Measurements from ENCODE around the gene SLC24A3.

Gene SLC24A3

DNA sequence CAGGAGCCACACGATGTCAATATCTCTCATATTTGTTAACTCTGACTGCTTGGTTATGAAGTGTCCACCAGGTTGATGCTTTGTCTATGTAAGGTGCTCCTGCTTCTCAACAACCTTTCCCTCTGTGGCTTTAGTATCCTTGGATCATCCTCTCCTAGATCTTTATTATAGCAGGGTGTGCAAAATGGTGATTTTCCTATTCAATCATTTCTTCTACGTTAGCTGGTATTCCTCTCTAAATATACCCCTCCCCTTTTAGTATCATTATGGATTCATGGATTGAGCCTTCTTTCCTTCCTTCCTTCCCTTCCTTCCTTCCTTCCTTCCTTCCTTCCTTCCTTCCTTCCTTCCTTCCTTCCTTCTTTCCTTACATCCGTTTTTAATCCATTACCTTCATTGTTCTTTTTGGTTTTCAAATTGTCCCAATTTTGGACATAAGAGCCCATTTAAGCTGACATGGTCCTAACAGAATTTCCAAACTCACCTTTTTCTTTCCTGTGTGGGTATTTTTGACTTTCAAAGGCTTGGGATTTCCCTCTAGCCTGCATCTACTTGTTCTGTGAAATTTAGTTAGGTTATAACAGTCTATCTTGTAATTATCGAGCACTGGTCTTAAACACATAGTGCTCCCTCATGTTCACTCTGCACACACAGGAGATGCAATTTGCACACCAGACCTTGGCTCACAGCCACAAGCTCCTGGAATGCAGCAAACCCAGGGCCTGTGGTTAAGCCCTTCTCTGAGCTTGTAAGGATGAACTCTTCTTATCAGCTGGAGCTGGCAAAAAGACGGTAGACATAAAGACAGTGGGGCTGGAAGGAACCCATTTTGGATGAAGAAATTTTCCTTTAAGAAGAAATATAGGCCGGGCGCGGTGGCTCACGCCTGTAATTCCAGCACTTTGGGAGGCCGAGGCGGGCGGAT, 109.9 kb downstream of the SLC24A3 start:
- no peaks in the 10 kb centered on the region for H3K36me3 ChIP-seq (ENCODE audit: control insufficient read depth in 2 of 2, insufficient read depth in 2 of 2, low read length in 2 of 2)
- H3K9ac ChIP-seq (ENCODE audit: low read length in 2 of 2) = no peak overlapping the region
- H3K27me3 ChIP-seq (ENCODE audit: control insufficient read depth in 1 of 2, insufficient read depth in 2 of 2, low read length in 2 of 2) = no peaks in the 10 kb centered on the region
- H3K9me3 ChIP-seq (ENCODE audit: control insufficient read depth in 2 of 2, low read length in 2 of 2) = no peaks in the 10 kb centered on the region
- peaks cover 2% of the 10 kb centered on the region for H3K4me1 ChIP-seq (ENCODE audit: control insufficient read depth, insufficient read depth, low read length)
- H3K27ac ChIP-seq (ENCODE audit: low read length) = no peak overlapping the region
- H3K4me3 ChIP-seq (ENCODE audit: low read length in 2 of 2) = no peak overlapping the region

DNA sequence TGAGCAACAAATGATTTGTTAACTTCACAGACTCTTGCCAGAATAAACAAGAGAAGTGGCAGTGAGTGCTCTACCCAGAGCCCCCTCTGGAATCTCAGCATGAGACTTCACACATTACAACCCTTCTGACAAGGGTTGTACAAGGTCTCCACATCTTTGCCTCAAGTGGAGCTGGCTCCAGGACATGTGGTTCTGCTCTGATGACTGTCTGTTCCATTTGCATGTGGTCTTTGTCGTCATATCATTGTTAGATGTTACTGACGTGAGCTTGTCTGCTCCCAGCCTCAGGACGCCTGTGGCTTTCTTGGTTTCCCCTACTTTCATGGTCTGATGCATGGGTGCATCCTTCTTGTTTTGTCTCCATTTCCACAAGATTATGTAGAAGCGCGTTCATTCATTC, 115.0 kb downstream of the SLC24A3 start:
- Histone ChIP-seq H3K36me3 (ENCODE audit: control insufficient read depth in 2 of 2, insufficient read depth in 2 of 2, low read length in 2 of 2) (no peaks in the 10 kb centered on the region), H3K27ac (ENCODE audit: low read length) (no peak overlapping the region), H3K4me3 (ENCODE audit: low read length in 2 of 2) (no peak overlapping the region), H3K9ac (ENCODE audit: low read length in 2 of 2) (no peak overlapping the region), H3K9me3 (ENCODE audit: control insufficient read depth in 2 of 2, low read length in 2 of 2) (no peaks in the 10 kb centered on the region), H3K27me3 (ENCODE audit: control insufficient read depth in 1 of 2, insufficient read depth in 2 of 2, low read length in 2 of 2) (no peaks in the 10 kb centered on the region), H3K4me1 (ENCODE audit: control insufficient read depth, insufficient read depth, low read length) (no peaks in the 10 kb centered on the region)

DNA sequence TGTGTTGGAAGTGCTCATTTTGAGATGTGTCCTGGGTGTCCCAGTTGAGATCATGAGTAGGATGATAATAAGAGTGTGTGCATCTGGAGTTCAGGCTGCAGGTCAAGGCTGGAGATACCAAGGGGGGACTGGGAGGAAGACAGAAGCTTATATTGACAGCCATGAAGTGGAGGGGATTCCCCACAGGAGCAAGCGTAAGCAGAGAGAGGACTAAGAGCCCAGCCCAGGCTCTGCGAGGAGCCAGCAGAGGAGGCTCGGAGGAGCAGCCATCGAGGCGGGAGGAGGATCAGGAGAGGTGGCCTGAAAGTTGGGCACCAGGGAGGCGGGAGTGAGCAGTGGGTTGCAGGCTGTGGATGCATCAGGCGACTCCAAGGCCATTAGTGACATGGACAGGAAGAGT, 116.2 kb downstream of the SLC24A3 start:
- Histone ChIP-seq H3K27ac (ENCODE audit: low read length) (no peak overlapping the region), H3K36me3 (ENCODE audit: control insufficient read depth in 2 of 2, insufficient read depth in 2 of 2, low read length in 2 of 2) (no peaks in the 10 kb centered on the region), H3K27me3 (ENCODE audit: control insufficient read depth in 1 of 2, insufficient read depth in 2 of 2, low read length in 2 of 2) (no peaks in the 10 kb centered on the region)

DNA sequence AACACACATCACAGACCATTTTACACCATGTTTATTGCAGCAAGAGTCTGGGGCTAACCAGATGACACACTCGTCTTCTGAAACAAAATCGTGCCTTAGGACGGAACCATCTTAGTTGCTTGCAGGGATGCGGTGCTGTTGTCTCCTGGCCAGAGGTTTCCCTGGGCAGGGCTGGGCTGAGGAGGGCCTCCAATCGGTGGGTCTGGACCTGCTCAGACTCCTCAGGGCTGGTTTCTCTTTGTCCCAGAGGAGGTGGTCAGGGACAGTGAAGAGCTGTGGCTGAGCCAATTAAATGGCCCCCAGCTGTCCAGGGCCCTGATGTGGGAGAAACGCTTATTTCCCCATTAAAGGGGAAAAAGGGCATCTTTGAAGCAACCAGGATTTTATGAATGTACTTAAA, 117.6 kb downstream of the SLC24A3 start:
- H3K9ac ChIP-seq (ENCODE audit: low read length in 2 of 2) = no peak overlapping the region
- H3K27me3 ChIP-seq (ENCODE audit: control insufficient read depth in 1 of 2, insufficient read depth in 2 of 2, low read length in 2 of 2) = no peaks in the 10 kb centered on the region
- no peaks in the 10 kb centered on the region for H3K36me3 ChIP-seq (ENCODE audit: control insufficient read depth in 2 of 2, insufficient read depth in 2 of 2, low read length in 2 of 2)
- no peak overlapping the region for H3K27ac ChIP-seq (ENCODE audit: low read length)
- H3K4me3 ChIP-seq (ENCODE audit: low read length in 2 of 2) = no peak overlapping the region
- no peaks in the 10 kb centered on the region for H3K4me1 ChIP-seq (ENCODE audit: control insufficient read depth, insufficient read depth, low read length)
- no peaks in the 10 kb centered on the region for H3K9me3 ChIP-seq (ENCODE audit: control insufficient read depth in 2 of 2, low read length in 2 of 2)

More for the DNA sequence above, 116.2 kb downstream of the SLC24A3 start:
- no peaks in the 10 kb centered on the region for H3K4me1 ChIP-seq (ENCODE audit: control insufficient read depth, insufficient read depth, low read length)
- no peak overlapping the region for H3K4me3 ChIP-seq (ENCODE audit: low read length in 2 of 2)
- H3K9me3 ChIP-seq (ENCODE audit: control insufficient read depth in 2 of 2, low read length in 2 of 2) = no peaks in the 10 kb centered on the region
- no peak overlapping the region for H3K9ac ChIP-seq (ENCODE audit: low read length in 2 of 2)

DNA sequence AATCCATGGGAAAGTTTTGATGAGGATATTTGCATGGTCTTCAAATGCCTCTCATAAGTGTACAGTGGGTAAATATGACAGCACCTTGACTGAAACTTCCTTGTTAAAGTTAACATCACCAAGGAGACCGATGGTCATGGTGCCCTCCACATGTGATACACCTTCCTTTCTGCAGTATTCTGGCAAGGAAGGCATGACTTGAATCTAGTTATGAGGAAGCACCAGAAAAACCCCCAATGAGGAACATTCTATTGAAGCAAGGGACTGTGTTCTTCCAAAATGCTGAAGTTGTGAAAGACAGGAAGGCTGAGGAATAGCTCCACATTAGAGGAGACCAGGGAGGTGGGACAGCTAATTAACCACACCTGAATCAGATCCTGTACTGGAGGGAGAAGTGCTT, 118.3 kb downstream of the SLC24A3 start:
- Histone ChIP-seq H3K27me3 (ENCODE audit: control insufficient read depth in 1 of 2, insufficient read depth in 2 of 2, low read length in 2 of 2) (no peaks in the 10 kb centered on the region), H3K4me3 (ENCODE audit: low read length in 2 of 2) (no peak overlapping the region), H3K27ac (ENCODE audit: low read length) (no peak overlapping the region), H3K4me1 (ENCODE audit: control insufficient read depth, insufficient read depth, low read length) (no peaks in the 10 kb centered on the region), H3K36me3 (ENCODE audit: control insufficient read depth in 2 of 2, insufficient read depth in 2 of 2, low read length in 2 of 2) (no peaks in the 10 kb centered on the region), H3K9ac (ENCODE audit: low read length in 2 of 2) (no peak overlapping the region), H3K9me3 (ENCODE audit: control insufficient read depth in 2 of 2, low read length in 2 of 2) (no peaks in the 10 kb centered on the region)

DNA sequence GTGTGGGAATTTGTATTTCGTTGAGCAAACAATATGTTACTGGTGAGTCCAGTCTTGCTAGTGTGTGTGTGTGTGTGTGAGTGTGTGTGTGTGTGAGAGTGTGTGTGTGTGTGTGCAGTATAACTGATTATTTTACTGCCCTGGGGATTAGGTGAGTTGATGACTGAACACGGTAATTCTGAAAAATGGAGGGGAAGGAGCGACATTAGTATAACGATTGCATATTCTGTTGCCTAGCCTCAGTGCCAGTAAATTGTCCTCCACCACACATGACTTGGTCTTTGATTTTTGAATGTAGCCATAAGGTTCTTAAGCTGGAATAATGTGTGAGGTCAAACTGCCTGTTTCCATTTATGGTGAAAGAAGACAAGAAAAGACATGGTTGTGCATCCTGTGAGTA, 121.1 kb downstream of the SLC24A3 start:
- no peak overlapping the region for H3K27ac ChIP-seq (ENCODE audit: low read length)

DNA sequence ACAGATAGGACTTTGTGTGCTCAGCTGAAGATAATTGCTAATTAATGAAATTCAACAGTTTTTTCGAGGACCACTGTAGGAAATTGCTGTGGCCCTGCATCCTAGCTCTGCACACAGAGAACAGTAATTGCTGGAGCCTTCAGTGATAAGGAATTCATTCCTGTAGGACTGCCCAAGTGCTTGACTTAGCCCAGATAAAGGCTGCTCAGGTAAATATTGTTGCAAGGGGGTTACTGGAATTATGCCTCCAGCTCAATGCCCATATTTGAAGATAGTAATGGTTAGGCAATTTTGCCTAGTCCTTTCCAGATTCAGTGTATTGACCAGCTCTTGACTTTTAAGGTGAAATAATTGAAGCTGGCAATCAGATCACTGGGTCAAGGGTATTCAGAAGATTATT, 122.9 kb downstream of the SLC24A3 start:
- Histone ChIP-seq H3K36me3 (ENCODE audit: control insufficient read depth in 2 of 2, insufficient read depth in 2 of 2, low read length in 2 of 2) (no peaks in the 10 kb centered on the region), H3K4me3 (ENCODE audit: low read length in 2 of 2) (no peak overlapping the region), H3K9ac (ENCODE audit: low read length in 2 of 2) (no peak overlapping the region), H3K27ac (ENCODE audit: low read length) (no peak overlapping the region), H3K9me3 (ENCODE audit: control insufficient read depth in 2 of 2, low read length in 2 of 2) (no peaks in the 10 kb centered on the region), H3K4me1 (ENCODE audit: control insufficient read depth, insufficient read depth, low read length) (peaks cover 4% of the 10 kb centered on the region), H3K27me3 (ENCODE audit: control insufficient read depth in 1 of 2, insufficient read depth in 2 of 2, low read length in 2 of 2) (no peaks in the 10 kb centered on the region)

More for the DNA sequence above, 121.1 kb downstream of the SLC24A3 start:
- no peak overlapping the region for H3K9ac ChIP-seq (ENCODE audit: low read length in 2 of 2)
- no peak overlapping the region for H3K4me3 ChIP-seq (ENCODE audit: low read length in 2 of 2)
- no peaks in the 10 kb centered on the region for H3K27me3 ChIP-seq (ENCODE audit: control insufficient read depth in 1 of 2, insufficient read depth in 2 of 2, low read length in 2 of 2)
- H3K4me1 ChIP-seq (ENCODE audit: control insufficient read depth, insufficient read depth, low read length) = peaks cover 2% of the 10 kb centered on the region
- no peaks in the 10 kb centered on the region for H3K9me3 ChIP-seq (ENCODE audit: control insufficient read depth in 2 of 2, low read length in 2 of 2)
- no peaks in the 10 kb centered on the region for H3K36me3 ChIP-seq (ENCODE audit: control insufficient read depth in 2 of 2, insufficient read depth in 2 of 2, low read length in 2 of 2)

DNA sequence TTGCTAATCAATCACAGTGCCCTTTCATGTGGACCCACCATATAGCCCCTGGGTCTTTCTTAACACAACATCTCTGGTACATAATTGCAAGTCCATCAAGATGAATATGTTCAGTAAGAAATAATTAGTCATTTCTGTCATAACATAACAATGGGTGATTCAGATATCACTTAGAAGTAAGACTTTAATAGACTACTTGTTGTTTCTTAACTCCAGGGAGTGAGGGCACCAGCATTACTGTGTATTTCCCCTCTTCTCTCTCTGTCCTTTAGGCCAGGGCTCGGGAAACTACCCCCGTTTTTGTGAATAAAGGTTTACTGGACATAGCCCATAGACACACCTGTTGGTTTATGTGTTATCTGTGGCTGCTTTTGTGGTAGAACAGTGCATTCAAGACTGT, 123.5 kb downstream of the SLC24A3 start:
- Histone ChIP-seq H3K9ac (ENCODE audit: low read length in 2 of 2) (no peak overlapping the region), H3K36me3 (ENCODE audit: control insufficient read depth in 2 of 2, insufficient read depth in 2 of 2, low read length in 2 of 2) (no peaks in the 10 kb centered on the region), H3K27ac (ENCODE audit: low read length) (no peak overlapping the region), H3K27me3 (ENCODE audit: control insufficient read depth in 1 of 2, insufficient read depth in 2 of 2, low read length in 2 of 2) (no peaks in the 10 kb centered on the region), H3K4me3 (ENCODE audit: low read length in 2 of 2) (no peak overlapping the region), H3K4me1 (ENCODE audit: control insufficient read depth, insufficient read depth, low read length) (peaks cover 9% of the 10 kb centered on the region), H3K9me3 (ENCODE audit: control insufficient read depth in 2 of 2, low read length in 2 of 2) (no peaks in the 10 kb centered on the region)

DNA sequence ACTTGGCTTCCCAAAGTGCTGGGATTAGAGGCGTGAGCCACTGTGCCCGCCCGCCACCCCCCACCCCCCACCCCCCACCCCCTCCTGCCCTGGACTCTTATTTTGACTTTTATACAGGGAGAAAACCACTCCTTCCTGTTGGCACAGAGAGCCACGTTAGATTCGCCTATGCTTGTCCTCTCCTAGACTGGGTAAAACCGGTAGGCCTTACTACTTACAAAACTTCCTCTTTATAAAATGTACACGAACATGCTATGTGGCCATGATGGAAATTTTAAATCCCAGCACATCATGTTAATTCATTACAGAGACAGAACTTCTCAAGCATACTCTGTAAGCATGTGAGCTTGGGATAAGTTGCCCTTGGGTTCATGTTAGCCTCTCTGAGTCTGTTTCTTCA, 124.2 kb downstream of the SLC24A3 start:
- Histone ChIP-seq H3K36me3 (ENCODE audit: control insufficient read depth in 2 of 2, insufficient read depth in 2 of 2, low read length in 2 of 2) (no peaks in the 10 kb centered on the region), H3K27me3 (ENCODE audit: control insufficient read depth in 1 of 2, insufficient read depth in 2 of 2, low read length in 2 of 2) (no peaks in the 10 kb centered on the region), H3K9ac (ENCODE audit: low read length in 2 of 2) (no peak overlapping the region), H3K27ac (ENCODE audit: low read length) (no peak overlapping the region), H3K9me3 (ENCODE audit: control insufficient read depth in 2 of 2, low read length in 2 of 2) (no peaks in the 10 kb centered on the region), H3K4me3 (ENCODE audit: low read length in 2 of 2) (no peak overlapping the region), H3K4me1 (ENCODE audit: control insufficient read depth, insufficient read depth, low read length) (peaks cover 17% of the 10 kb centered on the region)

DNA sequence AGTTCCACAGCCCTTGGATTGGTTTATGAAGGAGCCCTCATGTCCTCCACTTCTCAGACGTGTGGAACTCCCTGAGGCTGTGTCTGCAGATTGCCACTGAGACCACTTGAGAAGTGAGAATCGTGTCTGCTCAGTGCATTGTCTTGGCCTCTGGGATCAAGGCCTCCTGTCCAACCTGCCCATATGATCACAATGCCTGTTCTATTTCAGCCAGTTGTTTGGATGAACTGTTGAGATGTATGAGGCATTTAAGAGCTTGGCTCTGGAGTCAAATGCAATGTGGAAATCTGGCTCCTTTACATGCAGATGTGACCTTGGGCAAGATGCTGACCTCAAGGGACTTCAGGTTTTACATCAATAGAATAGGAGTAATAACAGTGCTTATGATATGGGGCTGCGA, 125.9 kb downstream of the SLC24A3 start:
- H3K4me3 ChIP-seq (ENCODE audit: low read length in 2 of 2) = no peak overlapping the region
- H3K27ac ChIP-seq (ENCODE audit: low read length) = no peak overlapping the region
- no peak overlapping the region for H3K9ac ChIP-seq (ENCODE audit: low read length in 2 of 2)
- no peaks in the 10 kb centered on the region for H3K9me3 ChIP-seq (ENCODE audit: control insufficient read depth in 2 of 2, low read length in 2 of 2)
- H3K36me3 ChIP-seq (ENCODE audit: control insufficient read depth in 2 of 2, insufficient read depth in 2 of 2, low read length in 2 of 2) = no peaks in the 10 kb centered on the region
- H3K27me3 ChIP-seq (ENCODE audit: control insufficient read depth in 1 of 2, insufficient read depth in 2 of 2, low read length in 2 of 2) = no peaks in the 10 kb centered on the region
- H3K4me1 ChIP-seq (ENCODE audit: control insufficient read depth, insufficient read depth, low read length) = peaks cover 18% of the 10 kb centered on the region

DNA sequence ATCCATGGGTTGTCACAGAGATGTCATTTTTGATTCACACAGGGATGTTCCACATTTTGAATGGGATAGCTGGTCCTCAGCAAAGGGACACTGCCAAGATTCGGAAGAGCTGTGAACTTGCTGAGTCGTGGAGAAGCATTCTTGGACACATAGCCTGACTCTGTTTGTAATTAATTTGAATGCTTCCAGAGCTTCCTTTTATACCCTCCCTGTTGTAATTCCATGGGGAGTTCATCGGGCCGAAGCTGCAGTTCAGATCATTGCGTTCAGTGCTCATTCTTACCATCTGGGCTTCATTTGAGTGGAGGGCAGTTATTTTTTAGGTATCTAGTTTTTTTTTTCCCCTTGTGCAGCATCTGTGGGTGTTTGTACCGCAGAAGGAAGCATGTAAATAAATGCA, 126.5 kb downstream of the SLC24A3 start:
- no peak overlapping the region for H3K27ac ChIP-seq (ENCODE audit: low read length)
- H3K9ac ChIP-seq (ENCODE audit: low read length in 2 of 2) = no peak overlapping the region
- H3K27me3 ChIP-seq (ENCODE audit: control insufficient read depth in 1 of 2, insufficient read depth in 2 of 2, low read length in 2 of 2) = no peaks in the 10 kb centered on the region
- H3K4me3 ChIP-seq (ENCODE audit: low read length in 2 of 2) = no peak overlapping the region
- H3K9me3 ChIP-seq (ENCODE audit: control insufficient read depth in 2 of 2, low read length in 2 of 2) = no peaks in the 10 kb centered on the region
- peaks cover 18% of the 10 kb centered on the region for H3K4me1 ChIP-seq (ENCODE audit: control insufficient read depth, insufficient read depth, low read length)
- no peaks in the 10 kb centered on the region for H3K36me3 ChIP-seq (ENCODE audit: control insufficient read depth in 2 of 2, insufficient read depth in 2 of 2, low read length in 2 of 2)
